ENCODE results near the gene HPN.
"Not testable (repeated sequence)": the region's sequence is repeated elsewhere in the genome, so short reads cannot be mapped to it uniquely, and the experiment has no call there.

The HPN gene

DNA sequence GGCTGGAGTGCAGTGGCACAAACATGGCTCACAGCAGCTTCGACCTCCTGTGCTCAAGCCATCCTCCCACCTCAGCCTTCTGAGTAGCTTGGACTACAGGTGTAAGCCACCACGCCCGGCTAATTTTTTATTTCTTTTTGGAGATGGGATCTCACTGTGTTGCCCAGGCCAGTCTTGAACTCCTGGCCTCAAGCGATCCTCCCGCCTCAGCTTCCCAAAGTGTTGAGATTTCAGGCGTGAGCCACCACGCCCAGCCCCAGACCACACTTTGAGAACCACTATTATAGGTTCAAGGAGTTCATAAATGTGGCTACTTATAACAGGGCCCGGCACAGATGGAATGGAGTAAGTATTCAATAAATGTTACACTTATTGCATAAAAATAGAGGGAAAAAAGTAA lies 14.5 kb upstream of the HPN start:
- in situ Hi-C loops (cut with MboI; ENCODE audit: low sequenced_read_pairs) = no loop called here

DNA sequence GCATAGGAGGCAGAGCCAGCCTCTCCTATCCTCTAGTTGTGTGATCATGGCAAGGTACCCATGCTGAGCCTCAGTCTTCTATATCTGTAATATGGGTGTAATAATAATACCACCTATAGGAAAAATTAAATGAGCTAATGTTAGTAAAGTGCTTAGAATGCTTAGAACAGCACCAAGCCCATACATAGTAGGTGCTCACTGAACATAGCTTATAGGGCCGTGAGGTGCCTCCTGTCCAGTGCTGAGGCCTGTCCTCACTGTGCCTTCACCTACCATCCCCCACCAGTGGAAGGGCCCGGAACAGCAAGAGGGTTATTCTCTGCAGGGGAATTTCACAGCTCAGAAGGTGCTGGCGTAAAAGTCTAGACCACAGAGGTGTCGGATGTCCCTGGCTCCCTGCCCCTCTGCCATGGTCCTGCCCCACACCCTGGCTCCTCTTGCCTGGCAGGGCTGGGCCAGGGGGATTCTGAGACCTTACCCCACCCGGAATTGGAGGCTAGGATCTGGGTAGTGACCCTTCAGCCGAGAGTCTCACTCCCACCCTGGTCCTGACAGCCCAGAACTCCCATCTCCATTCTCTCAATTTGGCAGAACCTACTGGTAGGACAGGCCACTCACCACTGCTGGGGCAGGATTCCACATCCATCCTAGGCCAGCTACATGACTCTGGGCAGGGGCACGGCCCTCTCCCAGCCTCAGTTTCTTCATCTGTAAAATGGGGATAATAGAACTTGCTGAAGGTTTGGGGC lies 13.5 kb upstream of the HPN start:
- in situ Hi-C loops (cut with MboI; ENCODE audit: low sequenced_read_pairs) = no loop called here

DNA sequence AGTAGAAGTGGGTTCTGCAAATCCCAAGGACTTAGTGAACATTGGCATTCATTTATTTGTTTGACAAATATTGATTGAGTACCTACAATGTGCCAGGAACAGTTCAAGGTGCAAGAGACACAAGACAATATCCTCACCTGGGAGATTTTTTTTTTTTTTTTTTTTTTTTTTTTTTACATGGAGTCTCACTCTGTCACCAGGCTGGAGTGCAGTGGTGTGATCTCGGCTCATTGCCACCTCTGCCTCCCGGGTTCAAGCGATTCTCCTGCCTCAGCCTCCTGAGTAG lies 13.0 kb upstream of the HPN start:
- in situ Hi-C loops (cut with MboI; ENCODE audit: low sequenced_read_pairs) = not testable (repeated sequence)

DNA sequence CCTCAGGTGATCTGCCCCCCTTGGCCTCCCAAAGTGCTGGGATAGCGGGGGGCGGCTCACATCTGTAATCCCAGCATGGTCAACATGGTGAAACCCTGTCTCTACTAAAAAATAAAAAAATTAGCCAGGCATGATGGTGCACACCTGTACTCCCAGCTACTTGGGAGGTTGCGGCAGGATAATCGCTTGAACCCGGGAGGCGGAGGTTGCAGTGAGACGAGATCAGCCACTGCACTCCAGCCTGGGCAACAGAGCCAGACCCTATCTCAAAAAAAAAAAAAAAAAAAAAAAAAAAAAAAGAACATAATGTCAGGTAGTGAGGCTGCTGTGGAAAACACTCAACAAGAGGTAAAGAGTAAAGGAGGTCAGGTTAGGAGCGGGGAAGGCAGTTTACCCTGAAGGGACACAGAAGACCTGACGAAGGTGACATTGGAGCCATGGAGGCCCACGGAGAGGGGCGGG lies 12.2 kb upstream of the HPN start:
- in situ Hi-C loops (cut with MboI; ENCODE audit: low sequenced_read_pairs) = not testable (repeated sequence)

DNA sequence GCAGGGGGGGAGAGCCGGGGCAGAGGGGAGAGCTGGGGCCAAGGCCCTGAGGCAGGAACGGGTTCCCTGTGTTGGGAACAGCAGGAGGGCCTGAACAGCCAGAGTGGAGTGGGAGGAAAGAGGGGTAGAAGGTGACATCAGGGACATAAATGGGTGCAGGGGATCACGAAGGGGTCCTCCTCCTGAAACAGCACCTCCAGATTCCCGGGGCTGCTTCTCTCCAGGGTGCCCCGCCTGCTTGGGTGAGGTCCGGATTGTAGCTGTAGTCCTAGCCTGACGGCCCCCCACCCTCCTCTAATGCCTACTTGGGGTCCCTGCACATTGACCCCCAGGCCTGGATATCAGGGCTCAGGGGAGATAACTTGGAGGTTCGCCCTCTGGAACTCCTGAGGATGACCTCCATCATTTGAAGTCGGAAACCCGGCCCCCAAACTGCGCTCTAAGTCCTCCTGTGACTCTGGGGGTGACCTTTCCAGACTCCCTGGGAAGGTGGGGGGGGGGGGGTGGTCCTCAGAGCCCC lies 11.7 kb upstream of the HPN start:
- in situ Hi-C loops (cut with MboI; ENCODE audit: low sequenced_read_pairs) = no loop called here

DNA sequence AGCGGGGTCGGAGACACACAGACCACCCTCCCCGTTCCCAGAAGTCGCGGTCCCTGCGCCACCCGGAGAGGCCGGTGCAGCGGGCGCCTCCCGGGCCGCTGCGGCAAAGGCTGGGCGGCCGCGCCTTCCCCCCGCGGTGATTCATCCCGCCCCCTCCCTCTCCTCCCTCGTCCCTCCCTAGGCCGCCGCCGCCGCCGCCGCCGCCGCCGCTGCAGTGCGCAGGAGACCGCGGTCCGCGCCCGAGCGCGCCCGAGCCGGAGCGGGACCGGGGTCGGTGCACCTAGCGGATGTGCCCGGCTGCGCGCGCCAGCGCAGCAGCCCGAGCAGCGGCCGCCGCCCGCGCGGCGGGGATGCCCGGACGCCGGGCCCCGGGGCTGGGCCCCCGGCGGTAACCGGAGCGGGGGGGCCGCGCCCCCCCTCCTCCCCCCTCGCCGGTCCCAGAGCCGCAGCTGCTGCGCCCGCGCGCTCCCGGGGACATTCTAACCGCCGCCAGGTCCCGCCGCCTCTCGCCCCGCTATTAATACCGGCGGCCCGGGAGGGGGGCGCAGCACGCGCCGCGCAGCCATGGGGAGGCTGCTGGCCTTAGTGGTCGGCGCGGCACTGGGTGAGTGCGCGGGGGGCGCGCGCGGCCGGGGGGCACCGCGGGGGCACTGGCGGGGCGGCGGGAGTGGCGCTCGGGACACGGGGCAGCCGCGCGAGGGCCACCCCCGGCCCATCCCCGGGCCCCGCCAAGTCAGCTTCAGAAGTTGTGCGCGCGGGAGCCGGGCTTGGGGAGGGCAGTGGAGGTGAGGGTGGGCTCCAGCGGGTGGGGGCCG lies 11.1 kb upstream of the HPN start, which contains the start of gene SCN1B:
Gene SCN1B (plus strand): TSS at position 214 of the 815 bp plus-strand sequence. CDS start 351 bp downstream, at position 565.
- in situ Hi-C loops (cut with MboI; ENCODE audit: low sequenced_read_pairs) = no loop called here

DNA sequence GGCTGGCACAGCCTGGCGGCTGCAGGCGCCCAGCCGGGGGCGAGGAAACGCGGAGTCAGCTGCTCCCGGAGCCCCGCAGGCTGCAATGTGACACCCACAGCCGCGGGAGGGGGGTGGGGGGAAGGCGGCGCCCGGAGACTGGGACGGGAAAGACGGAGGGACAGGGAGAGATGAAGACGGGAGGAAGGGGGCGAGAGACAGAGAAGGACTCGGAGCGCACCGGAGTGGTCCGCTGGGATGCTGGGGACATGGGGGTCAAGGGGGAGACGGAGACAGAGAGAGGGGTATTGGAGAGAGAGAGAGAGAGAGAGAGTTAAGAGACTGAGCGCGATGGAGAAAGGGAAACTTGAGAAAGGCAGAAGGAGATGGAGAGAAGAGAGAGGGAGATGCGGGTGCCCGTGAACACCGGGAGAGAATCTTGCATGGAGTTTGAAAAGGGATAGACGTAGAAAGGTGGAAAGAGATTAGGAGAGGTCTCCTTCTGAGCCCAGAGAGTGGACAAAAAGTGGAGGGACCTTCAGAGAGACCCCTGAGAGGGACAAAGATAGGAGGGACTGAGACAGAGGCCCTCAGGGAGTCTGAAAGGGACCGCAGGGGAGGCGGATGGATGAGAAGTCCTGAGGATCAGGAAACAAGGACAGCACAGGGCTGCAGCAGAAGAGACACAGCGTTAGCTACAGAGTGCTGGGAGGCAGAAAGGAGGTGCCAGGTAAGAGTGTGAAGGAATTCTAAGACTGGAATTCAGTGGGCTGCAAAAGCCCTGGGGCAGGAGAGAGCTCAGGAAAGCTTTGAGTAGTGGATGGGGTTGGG lies 10.2 kb upstream of the HPN start:
- in situ Hi-C loops (cut with MboI; ENCODE audit: low sequenced_read_pairs) = no loop called here

DNA sequence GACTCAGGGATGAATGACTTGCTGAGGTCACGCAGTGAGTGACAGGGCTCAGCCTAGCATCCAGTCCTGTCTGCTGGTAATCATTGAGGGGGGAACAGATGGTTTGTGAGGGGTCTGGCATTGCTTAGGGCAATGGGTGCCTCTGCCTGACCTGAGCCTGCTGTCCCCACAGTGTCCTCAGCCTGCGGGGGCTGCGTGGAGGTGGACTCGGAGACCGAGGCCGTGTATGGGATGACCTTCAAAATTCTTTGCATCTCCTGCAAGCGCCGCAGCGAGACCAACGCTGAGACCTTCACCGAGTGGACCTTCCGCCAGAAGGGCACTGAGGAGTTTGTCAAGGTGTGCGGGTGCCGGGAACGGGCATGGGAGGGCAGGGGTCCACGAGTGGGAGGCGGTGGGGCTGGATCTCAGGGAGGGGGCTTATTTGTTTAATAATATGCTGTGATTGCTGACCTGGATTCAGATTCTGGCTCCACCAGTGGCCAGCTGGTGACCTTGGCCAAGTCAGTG lies 9.1 kb upstream of the HPN start:
- in situ Hi-C loops (cut with MboI; ENCODE audit: low sequenced_read_pairs) = no loop called here

DNA sequence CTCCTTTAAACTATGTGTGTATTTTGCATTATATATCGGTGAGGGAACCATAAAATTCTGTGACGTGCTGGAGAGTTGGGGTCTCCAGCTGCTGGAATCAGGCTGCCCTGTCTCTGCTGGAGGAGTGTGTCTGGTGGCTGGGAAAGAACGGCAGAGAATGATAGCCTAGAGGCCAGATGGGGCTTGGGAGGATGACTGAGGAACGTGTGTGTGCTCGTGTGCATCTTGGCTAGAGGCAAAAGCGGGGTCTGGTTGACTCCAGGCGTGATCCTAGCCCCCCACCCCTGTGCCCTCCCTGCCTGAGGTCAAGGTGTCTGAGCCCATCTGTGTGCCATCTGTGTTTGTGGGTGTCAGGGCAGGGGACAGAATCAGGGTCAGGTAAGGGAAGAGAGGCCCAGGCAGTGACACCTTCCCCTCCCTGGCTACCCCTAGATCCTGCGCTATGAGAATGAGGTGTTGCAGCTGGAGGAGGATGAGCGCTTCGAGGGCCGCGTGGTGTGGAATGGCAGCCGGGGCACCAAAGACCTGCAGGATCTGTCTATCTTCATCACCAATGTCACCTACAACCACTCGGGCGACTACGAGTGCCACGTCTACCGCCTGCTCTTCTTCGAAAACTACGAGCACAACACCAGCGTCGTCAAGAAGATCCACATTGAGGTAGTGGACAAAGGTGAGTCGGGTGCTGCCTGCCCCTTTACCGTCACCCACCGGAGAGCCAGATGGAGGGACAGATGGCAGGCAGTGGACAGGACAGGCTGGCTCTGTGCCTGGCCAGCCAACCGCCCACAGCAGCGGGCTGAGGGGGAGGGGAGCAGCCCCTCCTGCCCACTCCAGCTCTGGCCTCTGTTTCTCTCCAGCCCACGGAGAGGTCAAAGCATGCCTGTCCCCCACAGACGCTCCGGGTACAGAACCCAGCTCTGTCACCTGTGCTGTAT lies 8.2 kb upstream of the HPN start:
- in situ Hi-C loops (cut with MboI; ENCODE audit: low sequenced_read_pairs) = no loop called here

DNA sequence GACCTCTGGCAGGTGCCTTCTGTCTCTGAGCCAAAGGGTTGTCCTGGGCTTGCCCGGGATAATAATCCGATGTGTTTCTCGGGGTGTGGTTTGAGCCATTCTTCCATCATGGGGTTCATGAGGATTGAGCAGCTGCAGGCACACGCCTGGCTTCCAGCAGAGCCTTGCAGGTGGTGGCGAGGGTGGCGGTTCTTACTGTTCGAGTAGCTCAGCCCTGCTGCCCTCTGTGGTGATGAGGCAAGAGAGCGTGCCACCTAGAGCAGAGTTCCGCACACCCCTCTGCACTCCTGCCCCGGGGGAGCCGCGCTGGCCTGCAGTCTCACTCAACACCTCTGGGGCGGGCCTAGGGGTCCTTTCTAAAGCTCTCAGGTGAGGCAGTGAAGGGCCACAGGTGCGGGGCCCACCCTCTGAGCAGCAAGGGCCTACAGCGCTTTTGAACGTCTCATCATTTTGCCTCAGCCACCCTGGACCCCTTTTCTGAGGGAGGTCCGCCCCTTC lies 7.5 kb upstream of the HPN start:
- in situ Hi-C loops (cut with MboI; ENCODE audit: low sequenced_read_pairs) = no loop called here

DNA sequence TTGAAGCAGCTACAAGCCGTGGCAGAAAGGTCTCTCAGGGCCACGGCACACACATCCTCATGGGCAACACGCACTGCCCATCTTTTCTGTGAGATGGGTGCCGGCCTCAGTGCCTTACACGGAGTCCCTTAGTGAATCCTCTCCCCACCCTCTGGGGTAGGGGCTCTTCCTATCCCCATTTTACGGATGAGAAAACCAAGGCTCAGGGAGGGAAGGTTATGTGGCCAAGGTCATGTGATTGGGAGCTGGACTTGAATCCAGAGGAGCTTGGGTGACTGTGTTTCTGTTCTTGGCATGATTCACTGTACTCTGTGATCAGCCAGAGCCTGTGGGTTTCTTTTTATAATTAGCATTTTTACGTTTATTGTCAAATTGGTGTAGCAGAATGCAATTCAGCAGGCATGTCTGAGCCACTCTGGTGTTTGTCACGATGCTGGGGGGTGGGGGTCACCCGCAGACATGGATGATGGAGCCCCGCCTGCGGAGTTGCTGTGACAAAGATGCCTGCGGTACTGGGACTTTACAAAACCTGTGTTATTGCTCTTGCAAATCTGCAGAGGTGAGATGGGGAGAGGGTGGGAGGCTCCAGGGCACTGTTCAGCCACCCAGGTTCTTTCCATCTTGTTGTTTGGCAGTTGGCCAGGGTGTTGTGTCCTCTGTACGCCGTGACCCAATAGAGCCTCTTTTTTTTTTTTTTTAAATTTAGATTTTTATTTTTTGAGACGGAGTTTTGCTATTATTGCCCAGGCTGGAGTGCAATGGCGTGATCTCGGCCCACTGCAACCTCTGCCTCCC lies 6.7 kb upstream of the HPN start:
- in situ Hi-C loops (cut with MboI; ENCODE audit: low sequenced_read_pairs) = no loop called here

DNA sequence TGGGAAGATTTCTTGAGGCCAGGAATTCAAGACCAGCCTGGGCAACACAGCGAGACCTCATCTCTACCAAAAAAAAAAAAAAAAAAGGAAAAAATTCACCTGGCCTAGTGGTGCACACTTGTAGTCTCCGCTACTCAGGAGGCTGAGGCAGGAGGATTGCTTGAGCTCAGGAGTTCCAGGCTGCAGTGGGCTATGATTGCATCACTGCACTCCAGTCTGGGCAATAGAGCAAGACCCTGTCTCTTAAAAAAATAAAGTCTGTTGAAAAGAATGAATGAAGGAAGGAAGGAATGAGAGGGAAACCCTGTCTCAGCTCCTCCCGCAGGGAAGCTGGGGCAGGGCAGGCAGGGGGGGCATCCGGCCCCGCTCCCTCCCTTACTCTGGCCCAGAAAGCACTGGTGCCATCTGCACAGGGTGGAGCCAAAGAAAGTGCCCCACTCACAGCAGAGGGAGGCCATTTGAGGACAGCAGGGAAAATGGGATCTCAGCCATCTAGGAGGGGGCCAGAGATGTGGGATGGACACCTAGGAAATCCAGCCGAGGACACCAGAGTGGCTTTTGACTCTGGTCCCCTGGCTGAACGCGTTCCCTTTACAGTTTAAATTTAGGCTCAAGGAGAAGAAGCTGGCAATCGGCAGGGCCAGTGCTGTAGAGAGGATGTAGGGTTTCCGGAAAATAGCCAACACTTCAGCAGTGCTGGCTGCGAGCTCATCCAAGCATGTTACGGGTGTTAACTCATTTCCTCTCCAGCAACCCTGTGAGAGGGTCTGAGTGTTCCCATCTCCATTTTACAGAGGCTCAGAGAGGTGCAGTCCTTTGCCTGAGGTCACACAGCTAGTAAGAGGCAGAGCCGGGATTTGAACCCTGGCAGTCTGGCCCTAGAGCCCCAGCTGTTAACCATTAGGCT lies 3.6 kb upstream of the HPN start:
- in situ Hi-C loops (cut with MboI; ENCODE audit: low sequenced_read_pairs) = no loop called here

DNA sequence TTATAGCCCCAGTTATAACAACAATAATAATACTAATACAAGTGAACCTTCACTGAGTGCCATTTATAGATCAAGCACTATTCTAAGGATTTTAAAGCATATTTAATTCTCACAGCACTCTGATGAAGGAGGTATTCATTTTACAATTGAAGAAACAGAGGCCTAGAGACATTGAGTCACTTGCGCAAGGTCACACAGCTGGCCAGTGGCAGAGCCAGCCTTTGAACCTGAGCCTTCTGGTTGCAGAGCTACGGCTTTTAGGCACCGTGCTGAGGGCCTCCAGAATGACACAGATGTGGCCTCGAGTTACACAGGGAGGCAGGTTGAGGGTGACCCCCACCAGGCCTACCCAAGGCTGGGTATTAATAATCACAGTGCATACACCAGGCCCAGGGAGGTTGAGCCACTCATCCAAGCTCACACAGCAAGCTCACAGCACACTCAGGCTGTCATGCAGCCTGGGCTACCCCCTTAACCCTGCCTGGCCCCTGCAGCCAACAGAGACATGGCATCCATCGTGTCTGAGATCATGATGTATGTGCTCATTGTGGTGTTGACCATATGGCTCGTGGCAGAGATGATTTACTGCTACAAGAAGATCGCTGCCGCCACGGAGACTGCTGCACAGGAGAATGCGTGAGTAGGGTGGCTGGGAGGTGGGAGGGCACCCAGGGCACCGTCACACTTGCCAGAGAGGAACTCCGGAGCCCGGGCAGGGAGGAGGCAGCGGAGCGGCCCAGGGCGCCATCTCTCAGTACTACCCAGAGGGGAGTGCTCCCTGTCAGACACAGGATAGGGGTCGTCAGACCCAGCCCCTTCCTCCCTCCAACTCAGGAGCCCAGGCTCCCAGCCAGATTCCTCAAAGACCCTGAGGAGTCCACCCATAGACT lies 2.7 kb upstream of the HPN start:
- in situ Hi-C loops (cut with MboI; ENCODE audit: low sequenced_read_pairs) = no loop called here

DNA sequence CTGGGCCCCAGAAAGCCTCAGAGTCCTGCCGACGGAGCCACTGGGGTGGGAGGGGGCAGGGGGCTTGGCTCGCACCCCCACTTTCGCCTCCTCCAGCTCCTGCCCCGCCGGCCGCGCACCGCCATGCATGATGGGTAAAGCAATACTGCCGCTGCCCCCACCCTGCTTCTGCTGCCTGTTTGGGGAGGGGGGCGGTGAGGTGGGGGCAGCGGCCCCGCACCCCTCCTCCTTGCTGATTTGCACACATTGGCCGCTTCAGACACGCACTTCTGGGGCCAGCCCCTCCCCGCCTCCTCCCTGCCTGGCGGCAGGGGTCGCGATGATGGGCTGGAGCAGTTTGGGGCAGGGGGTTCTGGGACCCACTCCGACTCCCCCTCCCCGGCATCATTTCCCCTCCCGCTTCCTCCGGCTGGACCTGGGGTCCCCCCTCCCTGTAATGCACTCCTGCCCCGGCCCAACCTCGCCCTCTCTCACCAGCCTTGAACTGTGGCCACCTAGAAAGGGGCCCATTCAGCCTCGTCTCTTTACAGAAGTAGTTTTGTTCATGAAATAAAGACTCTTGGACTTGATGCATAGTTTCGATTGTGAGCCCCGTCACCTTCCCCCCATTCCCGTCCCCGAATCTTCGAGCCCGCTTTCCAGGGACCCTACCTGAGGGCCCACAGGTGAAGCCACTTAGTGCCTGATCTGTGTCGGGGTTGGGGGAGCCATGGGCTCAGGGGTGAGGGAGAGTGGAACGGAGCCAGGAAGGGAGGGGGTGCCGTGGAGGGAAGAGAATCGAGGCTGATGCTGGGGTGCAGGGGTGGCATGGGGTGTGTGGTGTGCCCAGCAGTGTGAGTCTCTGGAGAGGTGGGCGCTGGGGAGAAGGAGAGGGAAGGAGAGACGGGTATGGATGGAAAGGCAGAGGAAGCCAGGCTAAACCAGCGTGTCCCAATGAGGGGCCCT lies 1.4 kb upstream of the HPN start:
- in situ Hi-C loops (cut with MboI; ENCODE audit: low sequenced_read_pairs) = no loop called here

DNA sequence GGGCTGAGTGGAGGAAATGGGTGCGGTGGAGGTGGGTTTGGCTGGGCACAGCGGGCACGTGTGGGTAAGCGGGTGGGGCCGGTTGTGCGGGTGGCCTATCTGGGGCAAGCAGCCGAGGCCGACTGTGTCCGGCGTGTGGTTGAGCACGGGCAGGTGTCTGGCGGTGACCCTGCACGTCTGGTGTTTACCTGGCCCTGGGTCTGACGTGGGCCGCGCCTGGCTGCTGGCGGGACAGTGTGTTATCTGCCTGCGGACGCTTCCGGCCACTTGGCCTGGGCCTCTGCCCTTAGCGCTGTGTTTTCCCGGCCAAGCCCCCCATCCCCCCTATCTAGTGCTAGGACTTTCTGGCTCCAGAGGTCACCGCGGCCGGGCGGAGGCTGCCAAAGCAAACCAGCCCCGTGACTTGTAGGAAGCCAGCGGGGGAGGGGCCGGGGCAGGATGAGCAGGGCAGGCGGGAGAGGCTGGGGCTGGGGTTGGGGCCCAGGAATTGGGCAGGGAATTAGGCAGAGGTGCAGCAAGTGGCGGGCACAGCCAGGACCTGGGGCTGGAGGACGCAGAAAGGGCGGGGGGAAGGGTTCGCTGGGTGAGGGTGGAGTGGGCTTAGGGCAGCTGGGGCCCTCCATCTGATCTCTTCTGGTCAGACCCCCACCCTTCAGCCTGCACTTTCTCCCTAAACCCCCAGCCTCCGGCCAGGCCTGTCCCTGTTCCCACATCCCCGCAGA lies 534 bp upstream of the HPN start:
- in situ Hi-C loops (cut with MboI; ENCODE audit: low sequenced_read_pairs) = no loop called here
